NCI-H2196 (cell line): ENCODE data around the gene HS3ST3A1.
"Not testable (repeated sequence)": the region's sequence is repeated elsewhere in the genome, so short reads cannot be mapped to it uniquely, and the experiment has no call there.

Experiments
- DNase-seq: peaks from one replicate; lab custom pipeline; 2025; ENCODE audit not compliant: unreplicated experiment; lab: John Stamatoyannopoulos, UW

The HS3ST3A1 gene

GRCh38 chr17:13539421-13539820 is 62.3 kb downstream of the HS3ST3A1 start:
- DNase-seq = no peak

DNA sequence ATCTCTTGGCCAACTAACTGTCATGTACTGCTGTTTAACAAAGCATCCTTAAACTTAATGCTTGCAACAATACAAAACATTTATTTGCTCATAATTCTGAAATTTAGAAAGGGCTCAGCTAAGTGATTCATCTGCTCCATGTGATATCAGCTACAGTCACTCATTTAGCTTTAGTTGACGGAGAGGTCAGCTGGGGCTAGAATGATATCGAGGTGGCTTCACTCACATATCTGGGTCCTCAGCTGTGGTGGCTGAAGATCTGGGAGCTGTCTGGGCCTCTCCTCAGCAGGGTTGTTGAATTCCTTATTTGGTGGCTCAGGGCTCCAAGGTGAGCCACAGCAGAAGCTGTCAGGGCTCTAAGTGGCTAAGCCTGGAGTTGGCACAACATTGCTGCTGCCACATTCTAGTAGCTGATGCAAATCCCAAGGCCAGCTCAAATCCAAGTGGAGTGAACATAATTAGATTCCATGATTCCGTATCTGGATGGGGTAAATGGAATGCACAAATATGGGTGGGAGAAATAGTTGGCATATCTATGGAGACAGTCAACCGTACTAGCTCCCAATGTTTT is 62.8 kb downstream of the HS3ST3A1 start:
- DNase-seq = no peak

- DNase-seq = no peak
Observed at GRCh38 chr17:13537871-13538643, 63.7 kb downstream of the HS3ST3A1 start.

- no peak for DNase-seq
Observed at GRCh38 chr17:13537167-13537731, 64.5 kb downstream of the HS3ST3A1 start.

DNA sequence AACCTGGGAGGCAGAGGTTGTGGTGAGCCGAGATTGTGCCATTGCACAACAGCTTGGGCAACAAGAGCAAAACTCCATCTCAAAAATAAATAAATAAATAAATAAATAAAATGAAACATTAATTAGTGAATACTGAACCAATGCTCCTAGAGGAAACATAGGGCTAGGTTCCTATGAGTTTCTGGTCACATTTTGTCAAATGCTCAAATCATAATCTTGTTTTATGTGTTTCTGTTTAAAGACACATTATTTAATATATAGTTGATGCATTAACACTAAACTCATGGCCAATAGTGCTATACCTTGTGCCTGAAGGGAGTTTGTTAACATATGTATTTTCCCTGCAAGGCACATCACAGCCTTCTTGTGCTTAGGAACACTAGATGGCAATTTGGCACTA is 66.8 kb downstream of the HS3ST3A1 start:
- no peak for DNase-seq

GRCh38 chr17:13531721-13532120 is 70.0 kb downstream of the HS3ST3A1 start:
- no peak for DNase-seq

DNA sequence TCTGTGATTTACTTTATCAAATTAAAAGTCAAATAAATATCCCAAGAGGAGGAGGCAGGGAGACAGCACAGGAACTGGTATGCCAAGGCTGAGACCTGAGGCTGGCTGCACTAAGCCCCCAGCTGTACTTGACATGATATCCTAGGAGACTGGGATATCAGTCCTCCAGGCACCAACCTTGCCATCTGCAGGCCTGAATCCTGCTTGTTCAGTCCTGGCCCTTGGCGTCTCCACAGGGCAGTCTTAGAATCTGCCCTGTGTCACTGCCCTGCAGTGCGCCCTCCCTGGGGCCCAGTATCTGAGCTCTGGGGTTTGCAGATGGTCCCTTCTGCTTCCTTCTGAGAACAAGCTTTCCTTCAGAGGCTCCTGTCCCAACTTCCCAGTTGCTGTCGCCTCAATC is 75.9 kb downstream of the HS3ST3A1 start:
- no peak for DNase-seq

DNA sequence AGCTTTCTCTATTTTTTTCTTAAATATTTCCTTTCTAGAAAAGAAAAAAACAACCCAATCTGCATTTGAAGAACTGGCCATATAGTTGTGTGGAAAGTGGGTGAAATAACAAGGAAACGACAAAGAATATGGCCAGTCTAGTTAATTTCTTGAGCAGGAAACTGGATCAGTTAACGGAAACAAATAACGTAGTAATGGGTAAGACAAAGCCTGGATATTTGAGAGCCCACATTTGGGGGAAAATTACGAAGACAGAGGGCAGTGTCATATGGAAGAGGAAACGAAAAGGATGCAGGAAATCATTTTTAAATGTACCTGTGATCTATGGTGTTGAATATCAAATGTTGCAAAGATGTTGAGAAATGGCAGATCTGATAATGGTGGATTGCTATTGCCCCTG is 78.6 kb downstream of the HS3ST3A1 start:
- no peak for DNase-seq

GRCh38 chr17:13522749-13523148 is 79.0 kb downstream of the HS3ST3A1 start:
- DNase-seq = no peak

DNA sequence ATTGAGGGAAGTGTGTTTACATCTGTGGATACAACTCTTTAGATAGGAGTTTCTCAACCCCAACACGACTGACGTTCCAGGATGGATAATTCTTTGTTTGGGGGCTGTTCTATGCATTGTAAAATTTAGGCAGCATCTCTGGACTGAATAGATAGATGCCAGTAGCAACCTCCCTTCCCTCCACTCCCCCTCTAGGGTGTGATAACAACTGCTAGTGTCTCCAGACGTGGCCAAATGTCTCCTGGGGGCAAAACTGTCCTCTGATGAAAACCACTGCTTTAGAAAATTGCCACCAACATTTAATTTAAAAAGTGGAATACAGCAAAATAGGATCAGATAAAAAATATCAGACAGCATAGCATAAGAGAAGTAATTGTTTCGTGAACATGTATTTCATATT is 79.9 kb downstream of the HS3ST3A1 start:
- no peak for DNase-seq

- no peak for DNase-seq
Observed at GRCh38 chr17:13520899-13521572, 80.7 kb downstream of the HS3ST3A1 start.

GRCh38 chr17:13518261-13519000 is 83.3 kb downstream of the HS3ST3A1 start:
- no peak for DNase-seq

- DNase-seq = no peak
Observed at GRCh38 chr17:13513039-13513405, 88.7 kb downstream of the HS3ST3A1 start.

- no peak for DNase-seq
Observed at GRCh38 chr17:13510062-13510461, 91.7 kb downstream of the HS3ST3A1 start.

GRCh38 chr17:13509527-13509926 is 92.2 kb downstream of the HS3ST3A1 start:
- DNase-seq = no peak

DNA sequence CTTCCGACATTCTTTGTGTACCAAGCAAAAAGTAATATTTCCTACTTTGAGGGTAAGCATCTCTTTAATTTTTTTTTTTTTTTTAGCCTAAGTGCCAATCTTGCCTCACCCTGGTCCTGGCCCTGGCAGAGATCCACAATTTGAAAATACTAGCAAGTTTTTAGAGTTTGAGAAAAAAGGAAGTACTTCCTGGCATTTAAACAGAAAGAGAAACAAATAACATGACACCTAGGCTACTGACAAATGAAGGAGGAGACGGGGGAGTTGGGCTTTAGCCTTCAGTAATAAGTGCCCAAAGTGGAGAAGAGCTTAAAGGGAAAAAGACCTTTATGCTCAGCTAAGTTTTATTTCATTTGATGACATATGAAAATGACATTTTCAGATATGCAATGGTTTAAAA is 92.8 kb downstream of the HS3ST3A1 start:
- no peak for DNase-seq

DNA sequence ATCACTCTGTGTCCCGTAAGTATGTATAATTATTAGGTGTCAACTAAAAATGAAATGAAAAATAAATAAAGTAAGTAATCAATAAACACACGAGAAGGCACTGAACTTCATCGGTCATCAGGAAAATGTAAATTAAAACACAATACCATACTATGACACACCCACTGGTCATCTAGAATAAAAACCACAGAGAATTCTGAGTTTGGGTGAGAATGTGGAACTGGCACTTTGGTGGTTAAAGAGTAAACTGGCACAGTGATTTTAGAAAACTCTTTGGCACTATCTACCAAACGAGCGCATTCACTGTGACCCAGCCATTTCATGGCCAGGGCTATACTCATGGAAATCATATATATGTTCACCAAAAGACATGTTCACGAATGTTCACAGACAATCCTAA is 98.2 kb downstream of the HS3ST3A1 start:
- DNase-seq = no peak

GRCh38 chr17:13502263-13502662 is 99.5 kb downstream of the HS3ST3A1 start:
- DNase-seq = no peak

DNA sequence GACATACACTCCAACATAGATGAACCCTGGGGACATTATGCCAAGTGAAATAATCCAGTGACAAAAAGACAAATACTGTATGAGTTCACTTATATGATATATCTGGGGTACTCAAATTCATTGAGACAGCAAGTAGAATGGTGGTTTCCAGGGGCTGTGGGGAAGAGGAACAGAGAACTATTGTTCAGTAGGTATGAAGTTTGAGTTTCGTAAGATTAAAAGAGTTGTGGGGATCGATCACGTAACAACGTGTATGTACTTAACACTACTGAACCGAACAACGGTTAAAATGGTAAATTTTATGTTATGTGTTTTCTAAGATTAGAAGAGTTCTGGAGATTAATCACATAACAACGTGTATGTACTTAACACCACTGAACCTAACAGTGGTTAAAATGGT is 100.8 kb downstream of the HS3ST3A1 start:
- DNase-seq = no peak

GRCh38 chr17:13498184-13498583 is 103.5 kb downstream of the HS3ST3A1 start:
- no peak for DNase-seq

GRCh38 chr17:13496553-13497056 is 105.1 kb downstream of the HS3ST3A1 start:
- DNase-seq = not testable (repeated sequence)
